Fibroblast of the aortic adventitia (primary cell): ENCODE results near the gene CASP14. TPM values are rescaled to one million over a fixed set of nuclear protein-coding genes. Genes with fewer than 3 reads are reported as not detected.
"Not testable (repeated sequence)": the region's sequence is repeated elsewhere in the genome, so short reads cannot be mapped to it uniquely, and the experiment has no call there.

ENCODE experiments used
- DNase-seq: peaks from one replicate; pipeline ENCODE4 v3.0.0-alpha.2; 2010; ENCODE audit warnings: low read depth
- H3K4me3 ChIP-seq: 2 replicates; pipeline ENCODE4 v1.5.1; 2011; ENCODE audit warnings: low read depth, mild to moderate bottlenecking, control low read depth, low read length, moderate library complexity
- total RNA-seq: library from RNA; depleted of rRNA; stranded (reverse); fragments of >200 nt; gene quantifications from 2 replicates; pipeline ENCODE4 v1.2.3, GENCODE V29; 2012; ENCODE audit warnings: low replicate concordance
- TF ChIP-seq, protein P1 (sequence below): IDR thresholded peaks from 2 replicates; pipeline ENCODE4 v1.5.1; 2011; ENCODE audit warnings: mild to moderate bottlenecking, low read length, control low read depth, inconsistent platforms; ENCODE audit not compliant: insufficient read depth

CASP14 gene, protein sequence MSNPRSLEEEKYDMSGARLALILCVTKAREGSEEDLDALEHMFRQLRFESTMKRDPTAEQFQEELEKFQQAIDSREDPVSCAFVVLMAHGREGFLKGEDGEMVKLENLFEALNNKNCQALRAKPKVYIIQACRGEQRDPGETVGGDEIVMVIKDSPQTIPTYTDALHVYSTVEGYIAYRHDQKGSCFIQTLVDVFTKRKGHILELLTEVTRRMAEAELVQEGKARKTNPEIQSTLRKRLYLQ
- not detected in 2 replicates for total RNA-seq

DNA sequence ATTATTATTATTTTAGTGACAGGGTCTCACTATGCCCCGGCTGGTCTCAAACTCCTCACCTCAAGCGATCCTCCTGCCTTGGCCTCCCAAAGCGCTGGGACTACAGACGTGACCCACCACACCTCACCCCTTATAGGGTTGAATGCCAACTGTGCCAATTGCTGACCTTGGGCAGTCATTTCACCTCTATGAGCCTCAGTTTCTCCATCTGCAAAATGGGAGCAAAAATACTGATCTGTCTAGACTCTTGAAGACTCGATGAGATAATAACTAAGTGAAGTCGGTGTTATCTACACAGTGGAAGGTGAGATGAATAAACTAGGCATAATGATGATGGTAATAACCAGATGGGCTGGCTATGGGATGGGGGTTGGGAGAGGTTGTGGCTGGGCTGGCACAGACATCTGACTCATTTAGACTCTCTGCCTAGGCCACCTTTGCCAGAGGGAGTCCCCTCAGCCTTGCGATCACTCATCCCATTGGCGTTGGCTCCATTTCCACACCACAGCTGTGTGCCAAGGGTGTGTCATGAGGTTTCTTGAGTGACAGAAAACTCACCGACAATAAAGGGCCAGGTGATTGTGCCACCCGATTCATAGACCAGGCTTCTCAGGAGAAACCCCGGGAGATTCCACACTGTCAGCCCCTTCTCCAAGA, at the start of gene CASP14:
Gene CASP14 (plus strand): TSS at position 596 of the 657 bp plus-strand sequence. CDS start 2,772 bp downstream, outside the sequence.
- TF ChIP-seq, protein P1, sequence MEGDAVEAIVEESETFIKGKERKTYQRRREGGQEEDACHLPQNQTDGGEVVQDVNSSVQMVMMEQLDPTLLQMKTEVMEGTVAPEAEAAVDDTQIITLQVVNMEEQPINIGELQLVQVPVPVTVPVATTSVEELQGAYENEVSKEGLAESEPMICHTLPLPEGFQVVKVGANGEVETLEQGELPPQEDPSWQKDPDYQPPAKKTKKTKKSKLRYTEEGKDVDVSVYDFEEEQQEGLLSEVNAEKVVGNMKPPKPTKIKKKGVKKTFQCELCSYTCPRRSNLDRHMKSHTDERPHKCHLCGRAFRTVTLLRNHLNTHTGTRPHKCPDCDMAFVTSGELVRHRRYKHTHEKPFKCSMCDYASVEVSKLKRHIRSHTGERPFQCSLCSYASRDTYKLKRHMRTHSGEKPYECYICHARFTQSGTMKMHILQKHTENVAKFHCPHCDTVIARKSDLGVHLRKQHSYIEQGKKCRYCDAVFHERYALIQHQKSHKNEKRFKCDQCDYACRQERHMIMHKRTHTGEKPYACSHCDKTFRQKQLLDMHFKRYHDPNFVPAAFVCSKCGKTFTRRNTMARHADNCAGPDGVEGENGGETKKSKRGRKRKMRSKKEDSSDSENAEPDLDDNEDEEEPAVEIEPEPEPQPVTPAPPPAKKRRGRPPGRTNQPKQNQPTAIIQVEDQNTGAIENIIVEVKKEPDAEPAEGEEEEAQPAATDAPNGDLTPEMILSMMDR = no peak
- no peak within 1 kb of the TSS for H3K4me3 ChIP-seq
- no peak for DNase-seq

DNA sequence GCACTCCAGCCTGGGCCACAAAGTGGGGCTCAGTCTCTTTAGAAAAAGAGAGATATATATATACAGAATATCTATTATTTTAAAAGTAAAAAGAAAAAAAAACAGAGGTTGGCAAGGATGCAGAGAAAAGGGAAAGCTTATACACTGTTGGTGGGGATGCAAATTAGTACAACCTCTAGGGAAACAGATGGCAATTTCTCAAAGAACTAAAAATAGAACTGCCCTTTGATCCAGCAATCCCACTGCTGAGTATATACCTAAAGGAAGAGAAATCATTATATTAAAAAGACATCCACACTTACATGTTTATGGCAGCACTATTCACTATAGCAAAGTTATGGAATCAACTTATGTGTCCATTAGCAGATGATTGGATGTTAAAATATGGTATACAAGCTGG, 41.0 kb upstream of the CASP14 start:
- H3K4me3 ChIP-seq = no peak overlapping the region
- TF ChIP-seq, protein P1 = no peak
- no peak for DNase-seq

DNA sequence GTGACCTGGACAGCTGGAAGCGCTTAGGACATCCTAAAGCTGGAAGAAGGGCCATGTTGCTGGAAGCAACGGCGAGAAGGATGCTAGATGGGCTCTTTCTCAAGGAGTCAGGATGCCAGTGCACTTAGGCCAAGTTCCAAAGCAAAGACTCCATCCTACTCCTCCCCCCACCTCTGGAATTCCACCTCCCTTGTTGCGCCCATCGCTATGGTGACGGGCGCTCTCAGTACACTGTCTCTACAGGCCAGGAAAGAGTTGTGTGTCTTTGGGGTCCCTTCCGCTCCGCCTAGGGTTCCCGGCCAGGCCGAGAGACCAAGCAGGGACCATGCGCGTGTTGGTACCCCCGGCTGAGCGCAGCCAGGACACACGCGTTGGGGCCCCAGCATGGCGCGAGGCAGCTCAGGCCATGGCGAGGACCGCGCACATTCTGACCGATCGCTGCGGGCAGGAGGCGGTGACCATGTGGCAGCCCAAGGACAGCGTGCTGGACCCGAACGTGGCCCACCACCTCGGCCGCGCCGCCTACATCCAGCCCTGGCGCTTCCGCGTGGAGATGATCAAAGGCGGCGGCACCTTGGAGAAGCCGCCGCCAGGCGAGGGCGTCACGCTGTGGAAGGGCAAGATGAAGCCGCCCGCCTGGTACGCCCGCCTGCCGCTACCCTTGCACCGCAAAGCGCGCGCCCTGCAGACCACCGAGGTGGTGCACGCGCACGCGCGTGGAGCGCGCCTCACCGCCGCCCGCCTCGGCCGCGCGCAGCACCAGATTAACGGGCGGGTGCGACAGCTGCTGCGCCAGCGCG, 38.6 kb upstream of the CASP14 start:
- DNase-seq = no peak
- TF ChIP-seq, protein P1 = no peak
- no peak overlapping the region for H3K4me3 ChIP-seq

DNA sequence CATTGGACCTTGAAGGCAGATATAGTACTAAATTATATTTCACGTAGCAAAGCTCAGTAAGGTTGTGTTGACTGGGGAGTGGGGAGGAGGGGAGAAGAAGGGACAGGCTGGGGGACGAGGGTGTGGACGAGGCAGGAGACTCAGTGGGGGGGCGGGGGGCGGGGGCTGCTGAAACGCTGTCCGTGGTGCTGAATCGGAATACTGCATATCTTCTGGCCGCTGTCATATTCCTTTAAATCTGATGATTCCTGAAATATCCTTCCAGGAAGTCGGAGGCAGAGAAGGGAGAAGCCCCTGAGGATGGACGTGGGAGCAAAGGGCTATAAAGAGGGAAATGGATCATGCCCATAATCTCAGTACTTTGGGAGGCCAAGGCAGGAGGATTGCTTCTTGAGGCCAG, 34.7 kb upstream of the CASP14 start:
- no peak overlapping the region for H3K4me3 ChIP-seq
- no peak for DNase-seq
- TF ChIP-seq, protein P1 = no peak

DNA sequence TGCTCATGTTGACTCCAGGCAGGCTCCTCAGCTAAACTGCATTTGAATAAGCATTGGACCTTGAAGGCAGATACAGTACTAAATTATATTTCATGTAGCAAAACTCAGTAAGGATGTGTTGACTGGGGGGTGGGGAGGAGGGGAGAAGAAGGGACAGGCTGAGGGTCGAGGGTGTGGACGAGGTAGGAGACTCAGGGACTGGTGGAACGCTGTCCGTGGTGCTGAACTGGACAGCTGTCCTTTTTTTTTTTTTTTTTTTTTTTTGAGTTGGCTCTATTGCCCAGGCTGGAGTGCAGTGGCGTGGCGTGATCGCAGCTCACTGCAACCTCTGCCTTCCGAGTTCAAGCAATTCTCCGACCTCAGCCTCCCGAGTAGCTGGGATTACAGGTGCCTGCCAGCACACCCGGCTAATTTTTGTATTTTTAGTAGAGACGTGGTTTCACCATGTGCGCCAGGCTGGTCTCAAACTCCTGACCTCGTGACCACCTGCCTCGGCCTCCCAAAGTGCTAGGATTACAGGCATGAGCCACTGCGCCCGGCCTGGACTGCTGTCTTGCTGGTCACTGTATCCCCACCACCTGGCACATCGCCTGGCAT, 33.2 kb upstream of the CASP14 start:
- no peak overlapping the region for H3K4me3 ChIP-seq
- DNase-seq = no peak
- TF ChIP-seq, protein P1 = no peak

DNA sequence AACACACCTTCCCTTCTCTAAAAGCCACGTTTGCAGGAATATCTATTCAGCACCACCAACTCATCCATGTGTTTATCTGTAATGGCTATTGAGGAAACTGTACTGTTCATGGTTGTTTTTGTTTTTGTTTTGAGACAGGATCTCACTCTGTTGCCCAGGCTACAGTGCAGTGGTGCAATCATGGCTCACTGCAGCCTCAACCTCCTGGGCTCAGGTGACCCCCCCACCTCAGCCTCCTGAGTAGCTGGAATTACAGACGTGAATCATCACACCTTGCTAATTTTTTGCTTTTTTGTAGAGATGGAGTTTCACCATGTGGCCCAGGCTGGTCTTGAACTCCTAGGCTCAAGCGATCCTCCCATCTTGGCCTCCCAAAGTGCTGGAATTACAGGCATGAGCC, 30.4 kb upstream of the CASP14 start:
- not testable (repeated sequence) for DNase-seq, H3K4me3 ChIP-seq
